Right atrium auricular region (tissue), 2 donors: ENCODE data around the gene OR4D11. TPM values are rescaled to one million over a fixed set of nuclear protein-coding genes. Genes with fewer than 3 reads are reported as not detected.
"Not testable (repeated sequence)": the region's sequence is repeated elsewhere in the genome, so short reads cannot be mapped to it uniquely, and the experiment has no call there.

Experiments
- DNase-seq: peaks from one replicate; pipeline ENCODE4 v3.0.0-alpha.2; 2019; ENCODE audit warnings: low spot score
- H3K27ac ChIP-seq, 2 donors: fragments of 200-600 bp; sonication (generic); 1 replicate in 1 of 2; 2 replicates in 1 of 2; pipeline ENCODE4 v1.5.1; 2016 to 2019
- H3K27me3 ChIP-seq, 2 donors: fragments of 200-600 bp; sonication (generic); one replicate each; pipeline versions ENCODE4 v1.5.1 to v1.6.0; 2017 to 2019
- H3K36me3 ChIP-seq: fragments of 200-600 bp; sonication (generic); one replicate; pipeline ENCODE4 v1.5.1; 2016
- H3K4me1 ChIP-seq, 2 donors: fragments of 200-600 bp; sonication (generic); one replicate each; pipeline versions ENCODE4 v1.5.1 to v1.6.0; 2017 to 2019
- H3K4me3 ChIP-seq, 2 donors: fragments of 200-600 bp; sonication (generic); 1 replicate in 1 of 2; 2 replicates in 1 of 2; pipeline ENCODE4 v1.5.1; 2017 to 2019; ENCODE audit warnings: mild to moderate bottlenecking in 1 of 2, moderate library complexity in 1 of 2
- H3K9me3 ChIP-seq, 2 donors: fragments of 200-600 bp; sonication (generic); one replicate each; pipeline ENCODE4 v1.5.1; 2019
- total RNA-seq, 2 donors: library from RNA; depleted of rRNA; stranded (reverse); fragments of >200 nt; gene quantifications; one replicate each; pipeline ENCODE4 v1.1.0, GENCODE V29; 2016
- TF ChIP-seq, protein P1 (sequence below), 2 donors: fragments of 200-600 bp; sonication (generic); IDR thresholded peaks; one replicate each; pipeline ENCODE4 v1.5.1; 2019; ENCODE audit warnings: antibody characterized with exemption in 2 of 2

OR4D11 gene
- total RNA-seq, 2 donors from 2014 or later = not detected

DNA sequence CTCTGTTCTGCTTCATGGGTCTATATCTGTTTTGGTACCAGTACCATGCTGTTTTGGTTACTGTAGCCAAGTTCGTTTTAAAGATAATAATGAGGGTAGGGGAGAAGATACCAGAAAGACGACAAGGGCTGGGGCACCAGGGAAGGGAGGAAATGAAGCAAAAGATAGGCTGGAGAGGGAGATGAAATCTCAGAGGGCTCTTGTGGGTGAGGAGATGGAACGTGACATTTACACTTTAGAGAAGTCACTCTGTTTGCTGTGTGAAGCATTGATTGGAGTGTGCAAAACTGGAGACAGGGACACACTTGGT is 41.4 kb downstream of the OR4D11 start:
- no peak overlapping the region for H3K27ac ChIP-seq
- H3K4me1 ChIP-seq = peaks cover 0 to 6% of the 10 kb centered on the region in 2 donors
- H3K36me3 ChIP-seq = no peaks in the 10 kb centered on the region
- DNase-seq = no peak
- H3K9me3 ChIP-seq = no peaks in the 10 kb centered on the region
- no peaks in the 10 kb centered on the region for H3K27me3 ChIP-seq
- TF ChIP-seq, protein P1, sequence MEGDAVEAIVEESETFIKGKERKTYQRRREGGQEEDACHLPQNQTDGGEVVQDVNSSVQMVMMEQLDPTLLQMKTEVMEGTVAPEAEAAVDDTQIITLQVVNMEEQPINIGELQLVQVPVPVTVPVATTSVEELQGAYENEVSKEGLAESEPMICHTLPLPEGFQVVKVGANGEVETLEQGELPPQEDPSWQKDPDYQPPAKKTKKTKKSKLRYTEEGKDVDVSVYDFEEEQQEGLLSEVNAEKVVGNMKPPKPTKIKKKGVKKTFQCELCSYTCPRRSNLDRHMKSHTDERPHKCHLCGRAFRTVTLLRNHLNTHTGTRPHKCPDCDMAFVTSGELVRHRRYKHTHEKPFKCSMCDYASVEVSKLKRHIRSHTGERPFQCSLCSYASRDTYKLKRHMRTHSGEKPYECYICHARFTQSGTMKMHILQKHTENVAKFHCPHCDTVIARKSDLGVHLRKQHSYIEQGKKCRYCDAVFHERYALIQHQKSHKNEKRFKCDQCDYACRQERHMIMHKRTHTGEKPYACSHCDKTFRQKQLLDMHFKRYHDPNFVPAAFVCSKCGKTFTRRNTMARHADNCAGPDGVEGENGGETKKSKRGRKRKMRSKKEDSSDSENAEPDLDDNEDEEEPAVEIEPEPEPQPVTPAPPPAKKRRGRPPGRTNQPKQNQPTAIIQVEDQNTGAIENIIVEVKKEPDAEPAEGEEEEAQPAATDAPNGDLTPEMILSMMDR (IDR thresholded peaks at IDR 0.05) = no peak
- no peak overlapping the region for H3K4me3 ChIP-seq

DNA sequence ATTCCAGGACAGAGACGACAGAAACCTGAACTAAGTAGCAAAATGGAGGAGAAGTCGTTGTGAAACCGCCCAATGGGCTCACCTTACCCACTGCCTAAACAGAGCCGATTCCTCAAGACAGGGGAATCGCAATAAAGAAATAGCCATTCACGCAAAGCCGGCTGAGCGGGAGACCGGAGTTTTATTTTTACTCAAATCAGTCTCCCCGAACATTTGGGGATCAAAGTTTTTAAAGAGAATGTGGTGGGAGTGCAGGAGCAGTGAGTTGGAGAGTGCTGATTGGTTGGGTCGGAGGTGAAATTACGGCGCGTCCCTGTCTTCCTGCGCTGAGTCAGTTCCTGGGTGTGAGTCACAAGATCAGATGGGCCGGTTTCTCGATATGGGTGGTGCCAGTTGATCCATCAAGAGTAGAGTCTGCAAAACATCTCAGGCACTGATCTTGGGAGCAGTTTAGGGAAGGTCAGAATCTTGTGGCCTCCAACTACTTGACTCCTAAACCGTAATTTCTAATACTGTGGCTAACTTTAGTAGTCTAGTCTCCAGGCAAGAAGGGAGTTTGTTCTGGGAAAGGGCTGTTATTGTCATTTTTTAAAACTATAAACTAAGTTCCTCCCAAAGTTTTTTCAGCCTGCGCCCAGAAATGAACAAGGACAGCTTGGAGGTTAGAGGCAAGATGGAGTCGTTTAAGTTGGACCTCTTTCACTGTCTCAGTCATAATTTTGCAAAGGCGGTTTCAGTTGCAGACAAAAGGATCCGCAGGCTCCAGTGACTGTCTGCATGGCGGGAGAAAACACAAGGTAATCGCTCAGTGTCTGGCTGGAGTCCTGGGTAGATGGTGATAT is 42.0 kb downstream of the OR4D11 start:
- no peaks in the 10 kb centered on the region for H3K9me3 ChIP-seq
- no peak overlapping the region for H3K27ac ChIP-seq
- DNase-seq = no peak
- H3K36me3 ChIP-seq = no peaks in the 10 kb centered on the region
- no peak overlapping the region for H3K4me3 ChIP-seq
- TF ChIP-seq, protein P1 (IDR thresholded peaks at IDR 0.05) = no peak
- no peaks in the 10 kb centered on the region for H3K27me3 ChIP-seq
- H3K4me1 ChIP-seq = peaks cover 0 to 6% of the 10 kb centered on the region in 2 donors

DNA sequence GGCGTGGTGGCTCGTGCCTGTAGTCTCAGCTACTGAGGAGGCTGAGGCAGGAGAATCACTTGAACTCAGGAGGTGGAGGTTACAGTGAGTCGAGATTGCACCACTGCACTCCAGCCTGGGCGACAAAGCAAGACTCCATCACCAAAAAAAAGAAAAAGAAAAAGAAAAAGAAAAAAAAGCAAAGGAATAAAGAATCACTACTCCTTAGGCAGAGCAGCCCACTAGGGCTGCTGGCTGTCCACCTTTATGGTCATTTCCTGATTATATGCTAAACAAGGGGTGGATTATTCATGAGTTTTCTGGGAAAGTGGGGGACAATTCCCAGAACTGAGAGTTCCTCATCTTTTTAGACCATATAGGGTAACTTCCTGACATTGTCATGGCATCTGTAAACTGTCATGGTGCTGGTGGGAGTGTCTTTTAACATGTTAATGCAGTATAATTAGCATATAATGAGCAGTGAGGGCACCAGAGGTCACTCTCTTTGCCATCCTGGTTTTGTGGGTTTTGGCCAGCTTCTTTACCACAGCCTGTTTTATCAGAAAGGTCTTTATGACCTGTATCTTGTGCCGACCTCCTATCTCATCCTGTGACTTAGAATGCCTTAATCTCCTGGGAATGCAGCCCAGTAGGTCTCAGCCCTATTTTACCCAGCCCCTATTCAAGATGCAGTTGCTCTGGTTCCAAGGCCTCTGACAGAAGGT is 44.4 kb downstream of the OR4D11 start:
- H3K27me3 ChIP-seq, H3K9me3 ChIP-seq, DNase-seq, H3K4me1 ChIP-seq, H3K4me3 ChIP-seq, H3K36me3 ChIP-seq: not testable (repeated sequence)
- H3K27ac ChIP-seq = peak overlapping the region in 1 of 2 donors; percentile 26

DNA sequence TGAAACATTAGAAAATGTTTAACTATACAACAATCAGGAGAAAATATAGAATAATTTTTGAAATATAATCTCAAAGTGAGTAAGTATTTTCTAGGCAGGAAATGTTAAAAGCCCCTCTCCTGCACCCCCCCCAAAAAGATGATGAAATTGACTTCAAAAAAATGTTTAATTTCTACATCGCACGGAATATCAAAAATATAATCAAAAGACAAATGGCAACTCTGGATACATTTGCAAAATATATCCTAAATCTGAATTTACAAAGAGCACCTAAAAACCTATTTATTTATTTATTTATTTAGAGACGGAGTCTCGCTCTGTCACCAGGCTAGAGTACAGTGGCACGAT is 44.9 kb downstream of the OR4D11 start:
- TF ChIP-seq, protein P1 (IDR thresholded peaks at IDR 0.05) = no peak
- Histone ChIP-seq H3K27me3 (no peaks in the 10 kb centered on the region), H3K4me3 (no peak overlapping the region), H3K36me3 (no peaks in the 10 kb centered on the region), H3K4me1 (peaks cover 0 to 6% of the 10 kb centered on the region in 2 donors), H3K9me3 (no peaks in the 10 kb centered on the region), H3K27ac (peak overlapping the region in 1 of 2 donors; percentile 26)
- no peak for DNase-seq

DNA sequence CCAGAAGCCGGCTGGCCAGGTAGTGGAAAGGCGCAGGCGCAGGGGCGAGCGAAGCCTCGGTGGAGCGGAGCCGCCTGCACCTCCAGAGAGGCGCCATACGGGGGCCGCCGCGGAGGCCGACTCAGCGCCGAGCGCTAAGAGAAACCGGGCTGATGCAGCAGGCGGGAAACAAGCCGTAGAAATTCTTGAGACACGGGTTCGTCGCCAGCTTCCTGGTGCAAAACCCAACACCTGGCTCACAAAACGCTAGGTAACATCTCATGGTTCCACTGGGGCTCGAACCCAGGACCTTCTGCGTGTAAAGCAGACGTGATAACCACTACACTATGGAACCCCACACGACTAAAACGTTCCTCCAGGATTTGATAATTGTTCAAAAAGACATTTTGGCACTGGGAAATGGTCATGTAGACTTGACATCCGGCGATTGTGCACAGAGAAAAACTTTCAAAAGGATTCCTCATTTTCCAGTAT is 47.0 kb downstream of the OR4D11 start:
- TF ChIP-seq, protein P1 (IDR thresholded peaks at IDR 0.05) = peak; percentile 44 to 58
- peak; percentile 83 for DNase-seq
- Histone ChIP-seq H3K4me1 (peaks cover 0 to 6% of the 10 kb centered on the region in 2 donors), H3K27me3 (no peaks in the 10 kb centered on the region), H3K36me3 (no peaks in the 10 kb centered on the region), H3K27ac (peak overlapping the region; percentile 80 to 89), H3K4me3 (peak overlapping the region; percentile 51 to 54), H3K9me3 (no peaks in the 10 kb centered on the region)
